ENCODE results near the gene ORAI3. TPM values are rescaled to one million over a fixed set of nuclear protein-coding genes. Genes with fewer than 3 reads are reported as not detected.

The ORAI3 gene
- polyA plus RNA-seq, 1 donor from 2014 or later, result 7.3 TPM

DNA sequence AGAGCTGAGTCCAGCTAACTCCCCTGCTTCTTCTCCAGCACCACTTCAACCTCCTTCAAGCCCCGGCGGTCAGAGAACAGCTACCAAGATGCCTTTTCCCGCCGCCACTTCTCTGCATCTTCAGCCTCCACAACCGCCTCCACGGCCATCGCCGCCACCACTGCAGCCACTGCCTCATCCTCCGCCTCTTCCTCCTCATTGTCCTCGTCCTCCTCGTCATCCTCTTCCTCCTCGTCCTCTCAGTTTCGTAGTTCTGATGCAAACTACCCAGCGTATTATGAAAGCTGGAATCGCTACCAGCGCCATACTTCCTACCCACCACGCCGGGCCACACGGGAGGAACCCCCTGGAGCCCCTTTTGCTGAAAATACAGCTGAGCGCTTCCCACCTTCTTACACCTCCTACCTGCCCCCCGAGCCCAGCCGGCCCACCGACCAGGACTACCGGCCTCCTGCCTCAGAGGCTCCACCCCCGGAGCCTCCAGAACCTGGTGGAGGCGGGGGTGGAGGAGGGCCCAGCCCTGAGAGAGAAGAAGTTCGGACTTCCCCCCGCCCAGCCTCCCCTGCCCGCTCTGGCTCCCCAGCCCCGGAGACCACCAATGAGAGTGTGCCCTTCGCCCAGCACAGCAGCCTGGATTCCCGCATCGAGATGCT lies 15.8 kb downstream of the ORAI3 start:
- no peak overlapping the region for H3K4me2 ChIP-seq (ENCODE audit: low read length)
- H3K4me3 ChIP-seq (ENCODE audit: low read length), result no peak overlapping the region
- H3K9me2 ChIP-seq (ENCODE audit: insufficient read depth, low read length), result no peaks in the 10 kb centered on the region
- no peaks in the 10 kb centered on the region for H3K27me3 ChIP-seq (ENCODE audit: insufficient read depth, low read depth, low read length)
- H2AFZ ChIP-seq (ENCODE audit: low read depth, low read length), result no peak overlapping the region
- H3K36me3 ChIP-seq (ENCODE audit: insufficient read depth, low read length), result no peaks in the 10 kb centered on the region
- H3K27ac ChIP-seq (ENCODE audit: low read length), result no peak overlapping the region
- no peaks in the 10 kb centered on the region for H3F3A ChIP-seq (ENCODE audit: insufficient read depth, low read length, poor library complexity, severe bottlenecking)
- no peak overlapping the region for H3K9ac ChIP-seq (ENCODE audit: low read length)
- H3K79me2 ChIP-seq (replicated peaks; ENCODE audit: insufficient read depth, low read length), result peaks cover 2% of the 10 kb centered on the region
- H4K20me1 ChIP-seq (ENCODE audit: insufficient read depth), result no peaks in the 10 kb centered on the region
- H3K9me3 ChIP-seq (ENCODE audit: low read length), result no peaks in the 10 kb centered on the region
- TF ChIP-seq EP300 (conservative IDR thresholded peaks at IDR 0.05; ENCODE audit: poor library complexity, severe bottlenecking) (no peak), RAD21 (conservative IDR thresholded peaks at IDR 0.05) (no peak), EZH2 (IDR thresholded peaks at IDR 0.05; ENCODE audit: borderline replicate concordance, insufficient read depth, low read length, poor library complexity, severe bottlenecking) (no peak), TAF1 (IDR thresholded peaks at IDR 0.05; ENCODE audit: low read depth) (no peak), POLR2AphosphoS5 (IDR thresholded peaks at IDR 0.05) (no peak), MXI1 (conservative IDR thresholded peaks at IDR 0.05; ENCODE audit: poor library complexity, severe bottlenecking) (no peak), SMC3 (conservative IDR thresholded peaks at IDR 0.05; ENCODE audit: poor library complexity) (no peak)
- TF ChIP-seq, protein P1, sequence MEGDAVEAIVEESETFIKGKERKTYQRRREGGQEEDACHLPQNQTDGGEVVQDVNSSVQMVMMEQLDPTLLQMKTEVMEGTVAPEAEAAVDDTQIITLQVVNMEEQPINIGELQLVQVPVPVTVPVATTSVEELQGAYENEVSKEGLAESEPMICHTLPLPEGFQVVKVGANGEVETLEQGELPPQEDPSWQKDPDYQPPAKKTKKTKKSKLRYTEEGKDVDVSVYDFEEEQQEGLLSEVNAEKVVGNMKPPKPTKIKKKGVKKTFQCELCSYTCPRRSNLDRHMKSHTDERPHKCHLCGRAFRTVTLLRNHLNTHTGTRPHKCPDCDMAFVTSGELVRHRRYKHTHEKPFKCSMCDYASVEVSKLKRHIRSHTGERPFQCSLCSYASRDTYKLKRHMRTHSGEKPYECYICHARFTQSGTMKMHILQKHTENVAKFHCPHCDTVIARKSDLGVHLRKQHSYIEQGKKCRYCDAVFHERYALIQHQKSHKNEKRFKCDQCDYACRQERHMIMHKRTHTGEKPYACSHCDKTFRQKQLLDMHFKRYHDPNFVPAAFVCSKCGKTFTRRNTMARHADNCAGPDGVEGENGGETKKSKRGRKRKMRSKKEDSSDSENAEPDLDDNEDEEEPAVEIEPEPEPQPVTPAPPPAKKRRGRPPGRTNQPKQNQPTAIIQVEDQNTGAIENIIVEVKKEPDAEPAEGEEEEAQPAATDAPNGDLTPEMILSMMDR (IDR thresholded peaks at IDR 0.05; ENCODE audit: poor library complexity, severe bottlenecking), result no peak

DNA sequence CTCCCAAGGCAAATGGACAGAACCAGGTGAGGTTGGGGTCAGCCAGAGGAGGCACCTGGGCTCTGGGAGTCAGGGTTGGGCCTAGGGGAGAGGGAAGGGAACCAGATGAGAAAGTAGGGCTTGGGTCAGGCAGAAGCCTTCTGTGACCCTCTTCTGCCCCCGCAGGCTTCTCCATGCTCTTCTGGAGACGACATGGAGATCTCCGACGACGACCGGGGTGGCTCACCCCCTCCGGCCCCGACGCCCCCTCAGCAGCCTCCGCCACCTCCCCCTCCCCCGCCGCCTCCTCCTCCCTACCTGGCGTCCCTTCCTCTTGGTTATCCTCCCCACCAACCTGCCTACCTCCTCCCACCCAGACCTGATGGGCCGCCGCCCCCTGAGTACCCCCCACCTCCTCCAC lies 16.6 kb downstream of the ORAI3 start:
- H3K36me3 ChIP-seq (ENCODE audit: insufficient read depth, low read length), result no peaks in the 10 kb centered on the region
- TF ChIP-seq, protein P1 (IDR thresholded peaks at IDR 0.05; ENCODE audit: poor library complexity, severe bottlenecking), result no peak
- TF ChIP-seq RAD21 (conservative IDR thresholded peaks at IDR 0.05), result no peak
- TF ChIP-seq, protein P2, sequence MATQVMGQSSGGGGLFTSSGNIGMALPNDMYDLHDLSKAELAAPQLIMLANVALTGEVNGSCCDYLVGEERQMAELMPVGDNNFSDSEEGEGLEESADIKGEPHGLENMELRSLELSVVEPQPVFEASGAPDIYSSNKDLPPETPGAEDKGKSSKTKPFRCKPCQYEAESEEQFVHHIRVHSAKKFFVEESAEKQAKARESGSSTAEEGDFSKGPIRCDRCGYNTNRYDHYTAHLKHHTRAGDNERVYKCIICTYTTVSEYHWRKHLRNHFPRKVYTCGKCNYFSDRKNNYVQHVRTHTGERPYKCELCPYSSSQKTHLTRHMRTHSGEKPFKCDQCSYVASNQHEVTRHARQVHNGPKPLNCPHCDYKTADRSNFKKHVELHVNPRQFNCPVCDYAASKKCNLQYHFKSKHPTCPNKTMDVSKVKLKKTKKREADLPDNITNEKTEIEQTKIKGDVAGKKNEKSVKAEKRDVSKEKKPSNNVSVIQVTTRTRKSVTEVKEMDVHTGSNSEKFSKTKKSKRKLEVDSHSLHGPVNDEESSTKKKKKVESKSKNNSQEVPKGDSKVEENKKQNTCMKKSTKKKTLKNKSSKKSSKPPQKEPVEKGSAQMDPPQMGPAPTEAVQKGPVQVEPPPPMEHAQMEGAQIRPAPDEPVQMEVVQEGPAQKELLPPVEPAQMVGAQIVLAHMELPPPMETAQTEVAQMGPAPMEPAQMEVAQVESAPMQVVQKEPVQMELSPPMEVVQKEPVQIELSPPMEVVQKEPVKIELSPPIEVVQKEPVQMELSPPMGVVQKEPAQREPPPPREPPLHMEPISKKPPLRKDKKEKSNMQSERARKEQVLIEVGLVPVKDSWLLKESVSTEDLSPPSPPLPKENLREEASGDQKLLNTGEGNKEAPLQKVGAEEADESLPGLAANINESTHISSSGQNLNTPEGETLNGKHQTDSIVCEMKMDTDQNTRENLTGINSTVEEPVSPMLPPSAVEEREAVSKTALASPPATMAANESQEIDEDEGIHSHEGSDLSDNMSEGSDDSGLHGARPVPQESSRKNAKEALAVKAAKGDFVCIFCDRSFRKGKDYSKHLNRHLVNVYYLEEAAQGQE (IDR thresholded peaks at IDR 0.05; ENCODE audit: borderline replicate concordance), result no peak
- TF ChIP-seq TAF1 (IDR thresholded peaks at IDR 0.05; ENCODE audit: low read depth), result no peak
- H3K79me2 ChIP-seq (replicated peaks; ENCODE audit: insufficient read depth, low read length), result no peaks in the 10 kb centered on the region
- no peaks in the 10 kb centered on the region for H3K9me3 ChIP-seq (ENCODE audit: low read length)
- no peaks in the 10 kb centered on the region for H4K20me1 ChIP-seq (ENCODE audit: insufficient read depth)
- H3K27me3 ChIP-seq (ENCODE audit: insufficient read depth, low read depth, low read length), result no peaks in the 10 kb centered on the region
- H3K9me2 ChIP-seq (ENCODE audit: insufficient read depth, low read length), result no peaks in the 10 kb centered on the region
- no peaks in the 10 kb centered on the region for H3F3A ChIP-seq (ENCODE audit: insufficient read depth, low read length, poor library complexity, severe bottlenecking)
- H3K27ac ChIP-seq (ENCODE audit: low read length), result no peak overlapping the region
- H3K9ac ChIP-seq (ENCODE audit: low read length), result no peak overlapping the region
- no peak overlapping the region for H3K4me2 ChIP-seq (ENCODE audit: low read length)
- no peak overlapping the region for H3K4me3 ChIP-seq (ENCODE audit: low read length)
- no peak overlapping the region for H2AFZ ChIP-seq (ENCODE audit: low read depth, low read length)
